ENCODE data around the gene TTC17. TPM values are rescaled to one million over a fixed set of nuclear protein-coding genes. Genes with fewer than 3 reads are reported as not detected.

Gene TTC17
- total and polyA plus RNA-seq, 12 donors = 44.2 to 126 (median 69.2) TPM

GRCh38 chr11:43505171-43505570 lies 146.5 kb downstream of the TTC17 start:
- Histone ChIP-seq H3K27ac (no peak overlapping the region), H3K27me3 (no peaks in the 10 kb centered on the region), H3K4me3 (no peak overlapping the region), H3K36me3 (replicated peaks in 1 of 2) (no peaks in the 10 kb centered on the region), H3K9me3 (replicated peaks in 1 of 3) (no peaks in the 10 kb centered on the region), H3K4me1 (replicated peaks in 1 of 2) (no peaks in the 10 kb centered on the region)
- 65 to 77% (median 71%) methylated on average over 4 of the region's 4 CpGs for WGBS, 4 donors
- no peak for DNase-seq
- intact Hi-C loops (cut with DNase I) = loop anchor here (2.0 to 5.0 kb wide), 2 partner anchors 62 kb away; no protein-coding TSS in a partner anchor
- no peak for TF ChIP-seq POLR2A (IDR thresholded peaks at IDR 0.05)
- TF ChIP-seq CTCF (IDR thresholded peaks at IDR 0.05) = no peak

- no peak for TF ChIP-seq CTCF (IDR thresholded peaks at IDR 0.05)
- no peak for TF ChIP-seq POLR2A (IDR thresholded peaks at IDR 0.05)
- Histone ChIP-seq H3K4me1 (replicated peaks in 1 of 2) (no peaks in the 10 kb centered on the region), H3K9me3 (replicated peaks in 1 of 3) (no peaks in the 10 kb centered on the region), H3K27ac (no peak overlapping the region), H3K4me3 (no peak overlapping the region), H3K27me3 (no peaks in the 10 kb centered on the region), H3K36me3 (replicated peaks in 1 of 2) (no peaks in the 10 kb centered on the region)
- whole genome bisulfite sequencing, 4 donors = 67 to 80% (median 74%) methylated on average over 5 of the region's 5 CpGs
- intact Hi-C loops (cut with DNase I) = loop anchor here in 1 of 2 donors (5.0 kb wide), 1 partner anchor 60 kb away; no protein-coding TSS in a partner anchor
- DNase-seq = no peak
Measured at GRCh38 chr11:43507171-43507570, 148.5 kb downstream of the TTC17 start.

- no peaks in the 10 kb centered on the region for H3K9me3 ChIP-seq (replicated peaks in 1 of 3)
- H3K36me3 ChIP-seq (replicated peaks in 1 of 2) = no peaks in the 10 kb centered on the region
- intact Hi-C loops (cut with DNase I) = loop anchor here in 1 of 2 donors (5.0 kb wide), 1 partner anchor 59 kb away; no protein-coding TSS in a partner anchor
- no peaks in the 10 kb centered on the region for H3K27me3 ChIP-seq
- peak in 1 of 7 donors; percentile 2 for DNase-seq
- TF ChIP-seq CTCF (IDR thresholded peaks at IDR 0.05) = no peak
- no peak for TF ChIP-seq POLR2A (IDR thresholded peaks at IDR 0.05)
- no peaks in the 10 kb centered on the region for H3K4me1 ChIP-seq (replicated peaks in 1 of 2)
- no peak overlapping the region for H3K27ac ChIP-seq
- no peak overlapping the region for H3K4me3 ChIP-seq
- WGBS, 4 donors = 17 to 42% (median 28%) methylated on average over 3 of the region's 3 CpGs
Measured at GRCh38 chr11:43508511-43508918, 149.8 kb downstream of the TTC17 start.

- no peaks in the 10 kb centered on the region for H3K9me3 ChIP-seq (replicated peaks in 1 of 3)
- no peak for DNase-seq
- H3K4me3 ChIP-seq = no peak overlapping the region
- no peak for TF ChIP-seq POLR2A (IDR thresholded peaks at IDR 0.05)
- no peak for TF ChIP-seq CTCF (IDR thresholded peaks at IDR 0.05)
- no peak overlapping the region for H3K27ac ChIP-seq
- WGBS, 4 donors = 74 to 79% (median 78%) methylated on average over 6 of the region's 6 CpGs
- no peaks in the 10 kb centered on the region for H3K27me3 ChIP-seq
- H3K4me1 ChIP-seq (replicated peaks in 1 of 2) = no peaks in the 10 kb centered on the region
- intact Hi-C loops (cut with DNase I) = no loop called here
- H3K36me3 ChIP-seq (replicated peaks in 1 of 2) = no peaks in the 10 kb centered on the region
Measured at GRCh38 chr11:43511959-43512358, 153.2 kb downstream of the TTC17 start.
